Liver (tissue), 3 donors: ENCODE results near the gene RPL27A.
A peak's percentile ranks its signal among the peaks of the same experiment; 100 is the strongest.

Experiments
- EGR1 ChIP-seq, 2 donors: IDR thresholded peaks; 2 replicates each; pipeline ENCODE4 v1.6.1; 2016 to 2018; ENCODE audit warnings: antibody characterized with exemption in 2 of 2, low read depth in 2 of 2
- FOXA1 ChIP-seq: IDR thresholded peaks from 2 replicates; pipeline ENCODE4 v1.6.1; 2016; ENCODE audit warnings: antibody characterized with exemption
- GABPA ChIP-seq, 2 donors: IDR thresholded peaks in 1 of 2; conservative IDR thresholded peaks in 1 of 2; 2 replicates each; pipeline ENCODE4 v1.6.1; 2016; ENCODE audit warnings: antibody characterized with exemption in 2 of 2, mild to moderate bottlenecking in 1 of 2, moderate library complexity in 1 of 2
- JUND ChIP-seq, 2 donors: IDR thresholded peaks; 2 replicates each; pipeline ENCODE4 v1.6.1; 2016; ENCODE audit warnings: antibody characterized with exemption in 2 of 2
- NR2F2 ChIP-seq: IDR thresholded peaks from 2 replicates; pipeline ENCODE4 v1.6.1; 2016; ENCODE audit warnings: antibody characterized with exemption
- RAD21 ChIP-seq, 2 donors: IDR thresholded peaks; 2 replicates each; pipeline ENCODE4 v1.6.1; 2016; ENCODE audit warnings: antibody characterized with exemption in 2 of 2, mild to moderate bottlenecking in 2 of 2
- RXRA ChIP-seq, 2 donors: IDR thresholded peaks; 2 replicates each; pipeline ENCODE4 v1.6.1; 2017 to 2018; ENCODE audit warnings: antibody characterized with exemption in 2 of 2, mild to moderate bottlenecking in 1 of 2
- SP1 ChIP-seq: IDR thresholded peaks from 2 replicates; pipeline ENCODE4 v1.6.1; 2018; ENCODE audit warnings: antibody characterized with exemption, mild to moderate bottlenecking
- TAF1 ChIP-seq: conservative IDR thresholded peaks from 2 replicates; pipeline ENCODE4 v1.6.1; 2016; ENCODE audit warnings: antibody characterized with exemption, mild to moderate bottlenecking
- YY1 ChIP-seq: IDR thresholded peaks from 2 replicates; pipeline ENCODE4 v1.6.1; 2016; ENCODE audit warnings: antibody characterized with exemption, mild to moderate bottlenecking
- ZBTB33 ChIP-seq: IDR thresholded peaks from 2 replicates; pipeline ENCODE4 v1.6.1; 2016; ENCODE audit warnings: antibody characterized with exemption
- TF ChIP-seq, protein P1 (sequence below): fragments of 150-350 bp; IDR thresholded peaks from 2 replicates; pipeline ENCODE4 v1.5.1; 2017; ENCODE audit warnings: improper control_type of control experiment, low read depth, low read length; ENCODE audit not compliant: missing input control
- TF ChIP-seq, protein P2 (sequence below): IDR thresholded peaks from 2 replicates; pipeline ENCODE4 v1.6.1; 2016; ENCODE audit warnings: antibody characterized with exemption
- TF ChIP-seq, protein P3 (sequence below): IDR thresholded peaks from 2 replicates; pipeline ENCODE4 v1.6.1; 2016; ENCODE audit warnings: antibody characterized with exemption, mild to moderate bottlenecking
- donor health status: healthy.
- donor health status: healthy.

- TF ChIP-seq, protein P1, sequence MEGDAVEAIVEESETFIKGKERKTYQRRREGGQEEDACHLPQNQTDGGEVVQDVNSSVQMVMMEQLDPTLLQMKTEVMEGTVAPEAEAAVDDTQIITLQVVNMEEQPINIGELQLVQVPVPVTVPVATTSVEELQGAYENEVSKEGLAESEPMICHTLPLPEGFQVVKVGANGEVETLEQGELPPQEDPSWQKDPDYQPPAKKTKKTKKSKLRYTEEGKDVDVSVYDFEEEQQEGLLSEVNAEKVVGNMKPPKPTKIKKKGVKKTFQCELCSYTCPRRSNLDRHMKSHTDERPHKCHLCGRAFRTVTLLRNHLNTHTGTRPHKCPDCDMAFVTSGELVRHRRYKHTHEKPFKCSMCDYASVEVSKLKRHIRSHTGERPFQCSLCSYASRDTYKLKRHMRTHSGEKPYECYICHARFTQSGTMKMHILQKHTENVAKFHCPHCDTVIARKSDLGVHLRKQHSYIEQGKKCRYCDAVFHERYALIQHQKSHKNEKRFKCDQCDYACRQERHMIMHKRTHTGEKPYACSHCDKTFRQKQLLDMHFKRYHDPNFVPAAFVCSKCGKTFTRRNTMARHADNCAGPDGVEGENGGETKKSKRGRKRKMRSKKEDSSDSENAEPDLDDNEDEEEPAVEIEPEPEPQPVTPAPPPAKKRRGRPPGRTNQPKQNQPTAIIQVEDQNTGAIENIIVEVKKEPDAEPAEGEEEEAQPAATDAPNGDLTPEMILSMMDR: no peak
- TF ChIP-seq EGR1 (IDR thresholded peaks at IDR 0.05; ENCODE audit: low read depth in 2 of 2) (peak in 1 of 2 donors; percentile 36), FOXA1 (no peak), NR2F2 (no peak), GABPA (IDR thresholded peaks at IDR 0.05 in 1 of 2, conservative IDR thresholded peaks at IDR 0.05 in 1 of 2) (peak in 1 of 2 donors; percentile 67), YY1 (peak; percentile 47), JUND (IDR thresholded peaks at IDR 0.05) (peak in 1 of 2 donors; percentile 22), RAD21 (IDR thresholded peaks at IDR 0.05) (peak; percentile 41 to 59), RXRA (IDR thresholded peaks at IDR 0.05) (peak; percentile 75 to 89), SP1 (peak; percentile 71), ZBTB33 (no peak), TAF1 (no peak)
- TF ChIP-seq, protein P2, sequence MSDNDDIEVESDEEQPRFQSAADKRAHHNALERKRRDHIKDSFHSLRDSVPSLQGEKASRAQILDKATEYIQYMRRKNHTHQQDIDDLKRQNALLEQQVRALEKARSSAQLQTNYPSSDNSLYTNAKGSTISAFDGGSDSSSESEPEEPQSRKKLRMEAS: peak; percentile 76
- TF ChIP-seq, protein P3, sequence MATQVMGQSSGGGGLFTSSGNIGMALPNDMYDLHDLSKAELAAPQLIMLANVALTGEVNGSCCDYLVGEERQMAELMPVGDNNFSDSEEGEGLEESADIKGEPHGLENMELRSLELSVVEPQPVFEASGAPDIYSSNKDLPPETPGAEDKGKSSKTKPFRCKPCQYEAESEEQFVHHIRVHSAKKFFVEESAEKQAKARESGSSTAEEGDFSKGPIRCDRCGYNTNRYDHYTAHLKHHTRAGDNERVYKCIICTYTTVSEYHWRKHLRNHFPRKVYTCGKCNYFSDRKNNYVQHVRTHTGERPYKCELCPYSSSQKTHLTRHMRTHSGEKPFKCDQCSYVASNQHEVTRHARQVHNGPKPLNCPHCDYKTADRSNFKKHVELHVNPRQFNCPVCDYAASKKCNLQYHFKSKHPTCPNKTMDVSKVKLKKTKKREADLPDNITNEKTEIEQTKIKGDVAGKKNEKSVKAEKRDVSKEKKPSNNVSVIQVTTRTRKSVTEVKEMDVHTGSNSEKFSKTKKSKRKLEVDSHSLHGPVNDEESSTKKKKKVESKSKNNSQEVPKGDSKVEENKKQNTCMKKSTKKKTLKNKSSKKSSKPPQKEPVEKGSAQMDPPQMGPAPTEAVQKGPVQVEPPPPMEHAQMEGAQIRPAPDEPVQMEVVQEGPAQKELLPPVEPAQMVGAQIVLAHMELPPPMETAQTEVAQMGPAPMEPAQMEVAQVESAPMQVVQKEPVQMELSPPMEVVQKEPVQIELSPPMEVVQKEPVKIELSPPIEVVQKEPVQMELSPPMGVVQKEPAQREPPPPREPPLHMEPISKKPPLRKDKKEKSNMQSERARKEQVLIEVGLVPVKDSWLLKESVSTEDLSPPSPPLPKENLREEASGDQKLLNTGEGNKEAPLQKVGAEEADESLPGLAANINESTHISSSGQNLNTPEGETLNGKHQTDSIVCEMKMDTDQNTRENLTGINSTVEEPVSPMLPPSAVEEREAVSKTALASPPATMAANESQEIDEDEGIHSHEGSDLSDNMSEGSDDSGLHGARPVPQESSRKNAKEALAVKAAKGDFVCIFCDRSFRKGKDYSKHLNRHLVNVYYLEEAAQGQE: peak; percentile 32
Observed at GRCh38 chr11:8717876-8718753, 35.5 kb downstream of the RPL27A start.
